Activated gamma-delta T cell treated with Interleukin-2 at 50 U/mL for 16 hours (primary cell): Measurements from ENCODE around the gene HIRIP3.
"Not testable (repeated sequence)": the region's sequence is repeated elsewhere in the genome, so short reads cannot be mapped to it uniquely, and the experiment has no call there.

Experiments used
- DNase-seq: peaks from one replicate; pipeline ENCODE4 v3.0.0-alpha.2; 2020

HIRIP3 gene, protein sequence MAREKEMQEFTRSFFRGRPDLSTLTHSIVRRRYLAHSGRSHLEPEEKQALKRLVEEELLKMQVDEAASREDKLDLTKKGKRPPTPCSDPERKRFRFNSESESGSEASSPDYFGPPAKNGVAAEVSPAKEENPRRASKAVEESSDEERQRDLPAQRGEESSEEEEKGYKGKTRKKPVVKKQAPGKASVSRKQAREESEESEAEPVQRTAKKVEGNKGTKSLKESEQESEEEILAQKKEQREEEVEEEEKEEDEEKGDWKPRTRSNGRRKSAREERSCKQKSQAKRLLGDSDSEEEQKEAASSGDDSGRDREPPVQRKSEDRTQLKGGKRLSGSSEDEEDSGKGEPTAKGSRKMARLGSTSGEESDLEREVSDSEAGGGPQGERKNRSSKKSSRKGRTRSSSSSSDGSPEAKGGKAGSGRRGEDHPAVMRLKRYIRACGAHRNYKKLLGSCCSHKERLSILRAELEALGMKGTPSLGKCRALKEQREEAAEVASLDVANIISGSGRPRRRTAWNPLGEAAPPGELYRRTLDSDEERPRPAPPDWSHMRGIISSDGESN

DNA sequence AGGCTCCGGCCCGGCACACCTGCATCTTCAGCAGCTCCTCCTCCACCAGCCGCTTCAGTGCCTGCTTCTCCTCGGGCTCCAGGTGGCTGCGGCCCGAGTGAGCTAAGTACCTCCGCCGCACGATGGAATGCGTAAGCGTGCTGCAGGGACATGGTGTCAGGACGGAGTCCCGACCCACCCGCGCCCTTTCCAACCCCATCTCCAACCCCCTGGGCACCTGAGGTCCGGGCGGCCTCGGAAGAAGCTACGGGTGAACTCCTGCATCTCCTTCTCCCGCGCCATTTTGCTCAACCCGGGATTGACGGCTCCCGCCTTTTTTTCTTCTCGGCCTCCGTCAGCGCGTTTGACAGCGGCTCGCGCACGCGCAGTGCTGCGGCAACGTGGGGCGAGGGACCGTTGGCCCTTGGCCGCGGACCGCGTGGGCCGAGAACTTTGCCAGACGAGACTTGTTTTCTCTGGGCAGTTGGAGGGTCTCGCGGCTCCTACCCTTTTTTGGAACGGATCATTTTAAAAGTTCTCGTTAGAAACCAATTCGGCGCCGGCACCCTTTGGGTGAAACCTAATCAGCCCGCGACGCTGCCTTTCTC is at the start of gene HIRIP3:
TSS of gene HIRIP3 (minus strand) at position 294 of the 587 bp plus-strand sequence. CDS start at position 282, 12 bp downstream.
- DNase-seq: peak; percentile 82

DNA sequence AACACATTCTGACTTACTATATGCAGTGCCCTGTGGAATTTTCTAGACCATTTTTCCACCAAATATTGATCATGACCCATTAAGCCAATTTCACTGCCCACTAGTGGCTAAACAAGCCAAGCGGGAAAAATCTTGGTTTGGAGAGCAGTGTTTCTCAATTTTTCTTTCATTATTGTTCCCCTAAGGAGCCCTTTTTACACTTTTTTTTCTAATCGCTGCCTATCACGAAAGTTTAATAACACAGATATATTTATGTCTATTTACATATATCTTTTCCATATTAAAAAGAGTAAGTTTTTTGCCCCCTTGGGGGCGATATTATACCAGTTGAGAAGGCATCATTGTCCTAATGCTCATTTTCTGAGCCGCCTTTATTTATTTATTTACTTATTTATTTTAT is 46.4 kb upstream of the HIRIP3 start:
- DNase-seq: no peak

DNA sequence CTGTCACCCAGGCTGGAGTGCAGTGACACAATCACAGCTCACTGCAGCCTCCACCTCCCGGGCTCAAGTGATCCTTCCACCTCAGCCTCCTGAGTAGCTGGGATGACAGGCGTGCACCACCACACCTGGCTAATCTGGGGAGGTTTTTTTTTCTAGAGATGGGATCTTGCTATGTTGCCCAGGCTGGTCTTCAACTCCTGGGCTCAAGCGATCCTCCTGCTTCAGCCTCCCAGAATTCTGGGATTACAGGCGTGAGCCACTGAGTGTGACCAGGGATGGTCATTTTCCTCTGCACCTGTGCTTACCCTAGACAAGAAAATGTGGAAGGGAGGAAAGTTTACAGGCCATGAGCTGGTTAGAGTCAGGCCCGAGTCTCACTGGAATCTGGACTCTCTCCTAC is 45.3 kb upstream of the HIRIP3 start:
- not testable (repeated sequence) for DNase-seq

DNA sequence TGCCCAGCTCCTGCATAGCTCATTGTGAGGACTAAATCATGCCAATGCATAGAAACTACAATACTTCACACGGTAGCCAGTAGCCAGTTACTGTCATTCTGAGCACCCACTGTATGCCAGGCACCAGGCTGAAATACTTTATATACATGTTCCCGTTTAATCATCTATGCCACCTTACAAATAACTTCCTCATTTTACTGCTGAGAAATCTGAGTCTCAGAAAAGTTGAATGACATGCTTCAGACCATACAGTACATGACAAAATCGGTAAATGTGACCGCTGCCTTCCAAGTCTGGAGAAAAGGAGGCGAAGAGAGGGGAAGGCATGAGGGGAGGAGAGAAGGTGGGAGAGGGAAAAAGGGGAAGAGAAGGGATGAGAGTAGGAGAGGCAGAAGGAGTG is 44.8 kb upstream of the HIRIP3 start:
- DNase-seq: no peak

DNA sequence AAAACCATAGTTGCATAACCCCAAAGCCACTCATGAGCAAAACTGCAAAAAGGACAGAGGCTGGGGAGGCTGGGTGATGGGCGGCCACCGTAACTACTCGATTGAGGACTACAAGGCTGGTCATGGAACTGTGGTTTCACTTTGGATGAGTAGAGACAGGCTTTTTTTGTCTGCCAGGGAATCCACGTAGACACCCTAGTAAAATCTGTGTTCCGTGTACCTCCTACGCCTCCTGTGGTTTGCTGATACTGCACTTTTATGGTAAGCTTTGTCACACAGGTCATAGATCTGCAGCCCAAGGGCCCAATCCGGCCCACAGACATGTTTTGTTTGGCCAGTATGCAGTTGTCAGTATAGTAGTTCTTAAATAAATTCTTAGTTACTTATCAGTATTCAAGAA is 37.9 kb upstream of the HIRIP3 start:
- DNase-seq: no peak

DNA sequence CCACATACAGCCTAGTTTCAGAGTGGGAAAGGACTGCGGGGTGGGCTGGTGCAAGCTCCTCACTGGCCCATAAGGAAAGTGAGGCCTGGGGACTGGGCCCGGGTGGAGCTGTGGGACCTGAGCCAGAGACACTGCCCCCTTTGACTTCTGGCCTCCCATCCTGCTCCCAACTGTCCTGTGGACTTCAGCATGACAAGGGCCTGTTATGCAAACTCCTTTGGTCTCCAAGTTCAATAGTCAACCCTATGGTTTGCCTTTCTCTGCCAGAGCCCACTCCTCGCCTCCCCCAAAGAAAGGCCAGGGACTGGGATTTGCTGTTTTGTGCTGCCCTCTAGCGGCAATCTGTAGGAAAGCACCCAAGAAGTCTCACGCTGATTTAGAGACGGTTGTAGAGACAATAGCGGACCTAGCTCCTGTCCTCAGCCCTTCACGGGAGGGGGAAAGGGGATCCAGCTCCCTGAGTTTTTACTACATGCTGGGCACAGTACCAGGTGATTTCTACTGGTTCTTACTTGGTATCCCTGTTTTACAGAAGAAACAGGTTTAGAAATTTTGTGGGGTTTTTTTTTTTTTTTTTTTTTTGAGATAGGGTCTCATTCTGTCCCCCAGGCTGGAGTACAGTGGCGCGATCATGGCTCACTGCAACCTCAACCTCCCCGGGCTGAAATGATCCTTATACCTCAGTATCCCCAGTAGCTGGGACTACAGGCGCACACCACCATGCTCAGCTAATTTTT is 36.8 kb upstream of the HIRIP3 start:
- peak; percentile 52 for DNase-seq

DNA sequence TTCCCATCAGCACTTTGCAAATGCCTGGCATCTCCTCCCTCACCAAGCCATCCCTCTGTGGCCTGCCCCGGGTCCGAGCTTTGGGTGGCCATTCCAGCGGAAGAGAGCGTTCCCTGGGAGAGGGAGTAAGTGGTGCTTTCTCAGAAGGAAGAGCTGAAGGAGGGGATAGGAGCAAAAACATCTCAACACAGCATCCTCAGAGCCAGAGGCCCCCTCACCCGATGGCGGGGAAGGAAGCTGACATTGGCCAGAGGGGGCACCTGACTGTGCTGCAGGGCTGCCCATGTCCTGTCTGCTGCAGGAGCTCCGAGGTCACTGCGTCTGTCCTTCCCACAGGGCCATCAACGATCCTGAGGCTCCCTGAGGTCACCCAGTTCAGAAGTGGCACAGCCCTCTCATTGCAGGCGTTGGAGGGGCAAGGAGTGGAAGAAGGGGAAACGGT is 36.1 kb upstream of the HIRIP3 start:
- no peak for DNase-seq

DNA sequence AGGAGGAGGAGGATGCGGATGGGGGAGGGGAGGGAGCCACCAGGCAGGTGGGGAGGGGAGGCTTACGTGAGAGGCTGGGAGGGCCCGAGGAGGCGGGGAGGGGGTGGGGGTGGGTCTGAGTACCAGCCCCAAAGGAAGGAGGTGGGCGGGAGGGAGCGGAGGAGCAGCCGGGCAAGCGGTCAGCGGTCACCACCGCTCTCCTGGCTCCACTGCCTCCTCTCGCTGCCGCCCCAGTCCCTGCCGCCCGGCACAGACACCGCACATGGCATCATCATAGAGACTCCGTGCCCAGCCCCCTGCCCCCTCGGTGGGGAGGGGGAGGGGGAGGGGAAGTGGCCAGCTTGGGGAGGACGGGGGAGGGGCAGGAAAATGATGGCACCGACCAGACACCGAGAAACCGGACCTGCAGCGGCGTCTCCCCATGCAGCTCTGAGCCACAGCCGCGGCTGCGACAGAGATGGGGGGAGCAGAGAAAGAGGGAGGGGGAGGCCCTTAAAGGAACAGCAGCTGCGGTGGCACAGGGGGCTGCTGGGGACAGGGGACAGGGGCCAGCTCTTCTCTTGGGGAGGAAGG is 35.5 kb upstream of the HIRIP3 start, which contains the start of gene TLCD3B:
TSS of gene TLCD3B (minus strand) at position 431 of the 573 bp plus-strand sequence. CDS start 744 bp downstream, outside the sequence.
- no peak for DNase-seq

DNA sequence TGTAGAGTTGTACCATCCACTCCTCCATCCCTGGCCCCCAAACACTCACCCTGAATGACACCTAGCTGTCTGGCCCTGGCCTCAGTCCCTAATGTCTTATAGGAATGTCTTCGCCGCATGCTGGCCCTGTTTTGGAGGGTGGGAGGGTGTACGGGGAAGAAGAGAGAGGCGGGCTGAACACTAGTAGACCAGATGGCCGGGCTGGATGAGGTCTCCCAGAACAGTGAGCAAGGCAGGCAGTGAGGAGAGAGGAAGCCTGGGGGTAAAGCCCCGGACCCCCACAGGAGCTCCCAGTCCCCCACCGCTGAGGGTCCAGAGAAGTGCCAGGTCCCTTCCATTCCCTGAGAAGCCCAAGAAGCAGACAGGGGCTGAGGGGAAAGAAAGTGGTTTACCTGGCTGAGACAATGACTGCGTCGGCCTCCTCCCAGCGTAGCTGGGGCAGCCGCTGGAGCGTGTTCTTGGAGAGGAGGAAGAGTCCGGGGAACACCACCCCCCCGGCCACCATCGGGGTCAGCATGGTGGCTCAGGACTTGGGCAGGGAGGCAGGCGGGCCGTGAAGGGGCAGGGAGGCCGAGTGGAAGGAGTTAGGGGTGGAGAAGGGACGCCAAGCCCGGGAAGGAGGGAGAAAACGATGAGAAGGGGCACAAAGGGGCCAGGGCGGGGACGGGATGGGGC is 34.7 kb upstream of the HIRIP3 start:
- DNase-seq: no peak

DNA sequence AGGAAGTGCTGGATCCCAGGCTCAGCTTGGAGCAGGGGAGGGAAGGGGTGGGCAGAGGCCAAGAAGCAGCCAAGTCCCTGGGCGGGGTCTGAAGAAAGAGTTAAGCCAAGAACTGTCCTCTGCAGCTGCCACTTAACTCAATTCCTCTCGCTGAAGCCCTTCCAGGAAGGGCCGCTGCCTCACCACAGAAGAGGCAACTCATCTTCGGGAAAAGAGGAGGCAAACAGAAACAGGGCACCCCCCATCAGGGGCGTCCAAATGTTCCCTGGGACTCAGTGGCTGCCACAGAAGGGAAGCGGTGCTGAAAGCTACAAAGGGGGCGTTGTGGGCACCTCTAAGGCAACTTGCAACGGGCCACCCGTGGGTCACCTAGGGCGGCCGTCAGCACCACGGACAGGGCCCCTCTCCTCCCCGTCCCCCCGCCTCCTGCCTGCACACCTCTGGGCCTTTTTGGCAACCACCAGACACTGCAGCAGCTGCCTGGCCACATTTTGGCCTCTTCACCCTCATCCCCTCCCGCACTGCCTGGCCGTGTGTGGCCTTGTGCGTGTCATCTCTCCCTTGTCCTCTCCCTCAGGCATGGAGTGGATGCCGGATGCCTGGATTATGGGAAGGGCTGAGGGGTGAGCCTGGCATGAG is 33.1 kb upstream of the HIRIP3 start:
- no peak for DNase-seq

DNA sequence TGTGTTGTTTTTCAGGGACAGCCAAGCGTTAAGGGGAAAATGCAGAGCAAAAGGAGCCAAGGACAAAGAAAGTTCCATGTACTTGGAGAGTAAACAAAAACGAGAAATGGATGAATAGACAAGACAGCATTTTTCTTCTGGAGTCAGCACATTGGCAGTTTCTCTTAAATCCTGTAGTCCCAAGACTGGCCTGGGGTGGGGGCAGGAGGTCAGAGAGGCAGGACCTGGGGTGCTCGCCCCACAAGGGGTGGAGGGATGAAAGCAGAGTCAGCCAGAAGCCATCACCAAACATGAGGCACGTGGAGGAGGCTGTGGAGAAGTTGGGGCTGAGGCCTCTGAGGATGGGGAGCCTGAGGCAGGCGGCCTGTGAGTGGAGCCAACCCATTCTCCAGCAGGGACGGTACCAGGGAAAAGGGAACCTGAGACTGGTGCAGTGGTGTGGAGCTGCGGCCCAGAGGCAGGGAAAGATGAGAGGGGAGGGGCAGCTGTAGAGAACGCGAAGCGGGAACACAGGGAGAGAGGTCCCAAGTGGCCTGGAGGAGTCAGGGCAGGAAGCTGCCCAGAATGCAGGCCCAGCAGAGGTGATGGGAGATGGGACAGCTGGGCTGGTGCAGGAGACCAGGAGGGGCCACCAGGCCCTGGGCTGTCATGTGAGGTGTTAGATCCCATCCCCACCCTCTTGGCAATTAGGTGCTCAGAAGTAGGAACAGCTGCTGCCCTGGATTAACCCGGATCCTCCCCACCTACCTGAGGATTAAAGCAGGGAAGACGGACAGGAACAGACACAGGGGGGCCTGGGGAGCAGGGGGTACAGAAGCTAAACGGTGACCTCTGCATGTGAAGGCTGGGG is 32.4 kb upstream of the HIRIP3 start:
- no peak for DNase-seq

DNA sequence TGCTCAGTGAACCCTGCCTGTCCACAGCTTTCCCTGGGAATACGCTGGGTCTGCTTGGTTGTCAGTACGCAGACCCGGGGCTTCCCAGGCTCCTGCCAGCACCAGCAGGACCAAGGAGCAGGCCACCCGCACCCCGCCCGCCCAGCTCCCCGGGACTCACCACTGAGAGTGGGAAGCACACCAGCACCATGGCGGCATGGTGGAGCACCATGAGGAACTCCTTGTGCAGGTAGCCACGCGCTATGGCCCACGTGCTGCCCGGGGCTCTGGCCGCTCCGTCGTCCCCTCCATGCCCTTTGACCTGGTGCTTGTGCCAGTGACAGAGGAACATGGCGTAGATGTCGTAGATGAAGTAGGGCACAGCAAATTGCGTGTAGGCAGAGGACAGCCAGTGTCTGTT is 31.0 kb upstream of the HIRIP3 start:
- DNase-seq: no peak

DNA sequence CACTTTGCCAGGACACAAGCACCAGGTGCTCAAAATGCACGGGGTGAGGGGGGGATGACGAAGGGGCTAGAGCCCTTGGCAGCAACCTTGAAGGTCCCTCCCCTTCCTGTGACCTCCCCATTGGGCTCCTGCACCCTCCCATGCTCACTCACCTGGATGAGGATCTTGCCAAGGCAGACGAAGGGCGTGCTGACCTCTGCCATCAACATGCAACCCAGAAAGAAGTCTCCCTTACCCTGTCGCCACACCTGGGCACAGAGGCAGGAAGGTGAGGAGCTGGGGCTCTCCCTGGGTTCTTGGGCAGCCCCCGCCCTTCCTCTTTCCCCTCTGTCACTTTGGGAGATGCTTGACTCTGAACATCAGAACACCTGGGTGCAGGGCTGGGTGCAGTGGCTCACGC is 30.2 kb upstream of the HIRIP3 start:
- DNase-seq: no peak

DNA sequence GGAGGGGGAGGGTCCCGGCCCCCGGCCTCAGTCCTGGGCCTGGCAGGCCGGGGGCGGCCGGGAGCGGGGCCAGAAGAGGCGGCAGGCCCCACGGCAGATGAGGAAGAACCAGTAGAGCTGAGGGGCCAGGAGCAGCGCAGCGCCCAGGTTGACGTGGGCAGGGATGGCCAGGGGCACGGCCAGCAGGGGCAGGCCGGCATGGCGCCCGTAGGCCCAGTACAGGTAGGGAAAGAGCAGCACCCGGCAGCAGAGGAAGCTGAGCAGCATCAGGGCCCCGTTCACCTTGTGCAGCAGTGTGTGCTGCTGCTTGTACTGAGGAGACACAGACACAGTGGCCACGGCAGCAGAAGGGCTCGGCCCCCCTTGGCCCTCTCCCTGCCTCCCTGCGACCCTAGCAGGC is 29.7 kb upstream of the HIRIP3 start:
- DNase-seq: no peak

DNA sequence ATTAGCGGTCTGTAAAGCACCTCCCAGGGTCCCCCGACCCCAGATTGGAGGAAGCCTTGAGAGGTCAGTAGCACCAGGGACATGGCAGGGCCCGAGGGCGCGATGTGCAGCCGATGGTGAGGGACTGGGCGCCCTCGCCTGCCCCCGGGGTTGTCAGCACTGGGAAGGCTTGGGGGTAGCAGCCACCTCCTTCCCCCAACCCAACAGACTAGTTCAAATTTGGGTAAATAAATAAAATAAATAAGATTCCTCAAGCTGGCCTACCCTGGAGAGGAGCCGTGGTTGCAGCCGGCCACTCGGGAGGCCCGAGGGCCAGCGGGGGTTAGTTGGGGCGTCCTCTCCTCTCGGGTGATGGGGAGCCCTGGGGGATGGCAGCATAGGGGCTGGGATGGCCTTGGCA is 29.0 kb upstream of the HIRIP3 start:
- no peak for DNase-seq

DNA sequence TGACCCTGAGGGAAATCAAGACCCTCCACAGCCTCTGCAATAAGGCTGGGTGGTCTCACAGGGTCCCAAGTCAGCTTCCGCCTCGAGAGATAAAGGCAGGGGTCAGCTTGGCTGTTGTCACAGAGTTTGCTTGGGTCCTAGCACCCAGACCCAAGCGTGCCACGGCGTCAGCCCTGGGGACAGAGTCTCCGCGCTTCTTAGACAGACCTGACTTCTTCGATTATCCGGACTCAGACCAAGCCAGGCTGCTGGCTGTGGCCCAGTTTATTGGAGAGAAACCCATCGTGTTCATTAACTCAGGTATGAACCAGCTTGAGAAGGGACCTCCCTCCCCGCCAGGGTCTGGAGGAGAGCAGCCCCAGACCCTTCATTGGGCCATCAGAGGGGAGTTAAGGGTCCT is 28.2 kb upstream of the HIRIP3 start:
- DNase-seq: no peak

DNA sequence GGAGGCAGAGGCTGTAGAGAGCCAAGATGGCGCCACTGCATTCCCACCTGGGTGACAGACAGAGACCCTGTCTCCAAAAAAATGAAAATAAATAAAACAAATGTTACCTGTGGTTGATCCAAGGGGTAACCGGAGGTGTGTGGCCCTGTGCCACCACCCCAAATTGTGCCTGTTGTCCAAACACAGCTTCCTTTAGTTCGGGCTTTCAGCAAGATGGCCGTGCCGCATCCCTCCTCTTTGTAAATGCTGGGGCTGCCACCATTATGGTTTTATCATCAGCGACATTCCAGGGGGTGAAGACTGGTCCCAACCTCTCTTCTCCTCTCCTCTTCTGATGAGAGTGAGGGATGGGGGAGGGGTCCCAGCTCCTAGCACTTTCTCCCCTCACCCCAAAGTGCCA is 27.5 kb upstream of the HIRIP3 start, which contains the start of gene C16orf92:
TSS of gene C16orf92 (plus strand) at position 312 of the 400 bp plus-strand sequence. CDS start 143 bp downstream, outside the sequence.
- DNase-seq: no peak

DNA sequence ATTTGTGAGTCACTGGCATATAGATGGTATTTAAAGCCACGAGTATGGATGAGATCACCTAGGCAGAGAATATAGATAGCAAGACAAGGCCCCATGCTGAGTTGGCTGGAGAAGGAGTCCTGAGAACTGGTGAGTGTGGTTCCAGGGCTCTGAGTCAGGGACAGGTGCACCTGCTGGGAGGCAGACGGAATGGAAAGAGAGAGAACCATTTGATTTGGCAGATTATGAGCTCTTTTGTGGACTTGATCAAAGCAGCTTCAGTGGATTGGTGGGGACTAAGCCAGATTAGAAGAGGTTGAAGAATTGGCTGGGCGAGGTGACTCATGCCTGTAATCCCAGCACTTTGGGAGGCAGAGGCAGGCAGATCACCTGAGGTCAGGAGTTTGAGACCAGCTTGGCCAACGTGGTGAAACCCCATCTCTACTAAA is 23.3 kb upstream of the HIRIP3 start:
- no peak for DNase-seq

DNA sequence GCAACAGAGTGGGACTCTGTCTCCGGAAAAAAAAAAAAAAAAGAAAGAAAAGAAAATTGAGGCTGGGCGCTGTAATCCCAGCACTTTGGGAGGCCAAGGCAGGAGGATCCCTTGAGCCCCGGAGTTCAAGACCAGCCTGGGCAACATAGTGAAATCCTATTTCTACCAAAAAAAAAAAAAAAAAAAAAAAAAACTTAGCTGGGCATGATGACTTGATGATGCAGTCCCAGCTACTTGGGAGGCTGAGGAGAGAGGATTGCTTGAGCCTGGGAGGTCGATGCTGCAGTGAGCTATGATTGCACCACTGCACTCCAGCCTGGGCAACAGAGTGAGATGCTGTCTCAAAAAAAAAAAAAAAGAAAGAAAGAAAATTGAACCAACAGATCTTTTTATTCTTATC is 22.5 kb upstream of the HIRIP3 start:
- DNase-seq: not testable (repeated sequence)

DNA sequence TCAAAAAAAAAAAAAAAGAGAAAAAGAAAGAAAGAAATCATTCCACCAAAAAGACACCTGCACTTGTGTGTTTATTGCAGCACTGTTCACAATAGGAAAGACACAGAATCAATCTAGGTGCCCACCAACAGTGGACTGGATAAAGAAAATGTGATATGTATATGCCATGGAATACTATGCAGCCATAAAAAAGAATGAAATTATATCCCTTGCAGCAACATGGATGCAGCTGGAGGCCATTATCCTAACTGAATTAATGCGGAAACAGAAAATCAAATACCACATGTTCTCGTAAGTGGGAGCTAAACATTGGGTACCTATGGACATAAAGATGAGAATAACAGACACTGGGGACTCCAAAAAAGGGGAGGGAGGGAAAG is 21.9 kb upstream of the HIRIP3 start:
- DNase-seq: no peak
